Measurements from ENCODE around the gene RIC1.
"Not testable (repeated sequence)": the region's sequence is repeated elsewhere in the genome, so short reads cannot be mapped to it uniquely, and the experiment has no call there.

RIC1 gene

DNA sequence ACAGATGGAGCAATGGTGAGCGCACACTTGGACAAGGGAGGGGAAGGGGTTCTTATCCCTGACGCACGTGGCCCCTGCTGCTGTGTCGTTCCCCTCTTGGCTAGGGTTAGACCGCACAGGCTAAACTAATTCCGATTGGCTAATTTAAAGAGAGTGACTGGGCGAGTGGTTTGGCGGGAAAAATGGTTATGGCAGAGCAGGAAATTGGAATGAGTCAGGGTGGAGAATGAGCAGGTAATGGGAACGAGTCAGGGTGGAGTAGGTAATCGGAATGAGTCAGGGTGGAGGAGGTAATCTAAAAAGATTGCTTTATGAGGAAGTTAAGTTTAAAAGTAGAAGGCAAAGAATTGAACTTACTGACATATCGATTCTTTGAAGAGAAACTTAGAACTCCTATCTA is 46.1 kb downstream of the RIC1 start:
- DNase-seq (ENCODE audit: low spot score), result not testable (repeated sequence)

DNA sequence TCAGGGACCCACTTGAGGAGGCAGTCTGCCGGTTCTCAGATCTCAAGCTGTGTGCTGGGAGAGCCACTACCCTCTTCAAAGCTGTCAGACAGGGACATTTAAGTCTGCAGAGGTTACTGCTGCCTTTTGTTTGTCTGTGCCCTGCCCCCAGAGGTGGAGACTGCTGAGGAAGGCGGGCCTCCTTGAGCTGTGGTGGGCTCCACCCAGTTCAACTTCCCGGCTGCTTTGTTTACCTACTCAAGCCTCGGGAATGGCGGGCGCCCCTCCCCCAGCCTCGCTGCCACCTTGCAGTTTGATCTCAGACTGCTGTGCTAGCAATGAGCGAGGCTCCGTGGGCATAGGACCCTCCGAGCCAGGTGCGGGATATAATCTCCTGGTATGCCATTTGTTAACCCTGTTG is 54.7 kb downstream of the RIC1 start:
- DNase-seq (ENCODE audit: low spot score), result not testable (repeated sequence)

GRCh38 chr9:5684101-5684500 is 55.2 kb downstream of the RIC1 start:
- no peak for DNase-seq (ENCODE audit: low spot score)

DNA sequence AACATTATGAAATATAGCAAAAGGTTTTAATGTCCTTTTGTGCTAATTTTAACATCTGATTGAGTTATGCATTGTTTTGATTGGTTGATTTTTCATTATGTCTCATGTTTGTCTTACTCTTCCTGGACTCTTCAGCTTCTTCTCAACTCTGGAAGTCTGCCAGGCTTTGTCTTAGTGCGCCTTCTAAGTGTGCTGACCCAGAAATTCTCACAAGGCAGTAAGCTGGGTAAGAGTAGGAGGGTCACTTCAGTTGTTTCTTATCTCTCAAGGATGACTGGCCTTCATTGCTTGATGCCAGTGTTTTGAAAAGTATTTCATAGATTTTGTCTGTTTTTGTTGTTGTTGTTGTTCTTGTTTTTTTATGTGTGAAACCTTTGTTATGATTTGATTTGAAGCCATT is 59.2 kb downstream of the RIC1 start:
- no peak for DNase-seq (ENCODE audit: low spot score)

DNA sequence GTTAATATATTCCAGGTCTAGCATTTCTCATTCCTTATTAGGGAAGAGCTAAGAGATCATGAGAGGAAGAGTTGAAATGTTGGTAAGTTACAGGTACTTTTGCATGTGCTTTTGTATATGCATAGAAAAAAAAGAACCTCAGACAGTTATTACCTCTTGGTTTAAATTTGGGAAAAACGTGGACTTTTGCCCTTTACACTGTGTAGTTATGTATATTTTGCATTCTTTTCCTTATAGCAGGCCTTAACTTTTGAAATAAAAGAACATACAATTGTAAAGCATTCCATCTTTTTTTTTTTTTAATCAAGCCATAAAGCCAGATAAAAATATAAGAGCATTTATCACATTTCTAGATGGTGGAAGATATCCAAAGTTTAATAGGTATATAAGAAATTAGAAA is 61.4 kb downstream of the RIC1 start:
- no peak for DNase-seq (ENCODE audit: low spot score)

GRCh38 chr9:5695860-5696259 is 67.0 kb downstream of the RIC1 start:
- DNase-seq (ENCODE audit: low spot score), result no peak

GRCh38 chr9:5696884-5697283 is 68.0 kb downstream of the RIC1 start:
- no peak for DNase-seq (ENCODE audit: low spot score)

- DNase-seq (ENCODE audit: low spot score), result no peak
Observed at GRCh38 chr9:5698004-5698403, 69.1 kb downstream of the RIC1 start.

- peak; percentile 34 for DNase-seq (ENCODE audit: low spot score)
Observed at GRCh38 chr9:5698810-5699556, 70.1 kb downstream of the RIC1 start.

DNA sequence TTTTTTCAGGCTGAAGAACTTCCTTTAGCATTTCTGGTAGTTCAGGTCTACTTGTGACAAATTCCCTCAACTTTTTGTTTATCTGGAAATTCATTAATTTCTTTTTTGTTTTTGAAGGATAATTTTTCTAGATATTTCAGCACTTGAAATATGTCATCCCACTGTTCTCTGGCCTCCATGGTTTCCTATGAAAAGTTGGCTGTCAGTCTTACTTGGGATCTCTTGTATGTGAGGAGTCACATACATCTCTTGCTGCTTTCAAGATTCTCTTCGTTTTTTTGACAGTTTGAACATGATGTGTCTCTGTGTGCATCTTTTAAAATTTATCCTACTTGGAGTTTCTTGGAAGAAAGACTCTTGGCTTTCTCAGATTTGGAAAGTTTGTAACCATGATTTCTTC is 79.5 kb downstream of the RIC1 start:
- no peak for DNase-seq (ENCODE audit: low spot score)

GRCh38 chr9:5712651-5713390 is 83.9 kb downstream of the RIC1 start:
- DNase-seq (ENCODE audit: low spot score), result no peak

DNA sequence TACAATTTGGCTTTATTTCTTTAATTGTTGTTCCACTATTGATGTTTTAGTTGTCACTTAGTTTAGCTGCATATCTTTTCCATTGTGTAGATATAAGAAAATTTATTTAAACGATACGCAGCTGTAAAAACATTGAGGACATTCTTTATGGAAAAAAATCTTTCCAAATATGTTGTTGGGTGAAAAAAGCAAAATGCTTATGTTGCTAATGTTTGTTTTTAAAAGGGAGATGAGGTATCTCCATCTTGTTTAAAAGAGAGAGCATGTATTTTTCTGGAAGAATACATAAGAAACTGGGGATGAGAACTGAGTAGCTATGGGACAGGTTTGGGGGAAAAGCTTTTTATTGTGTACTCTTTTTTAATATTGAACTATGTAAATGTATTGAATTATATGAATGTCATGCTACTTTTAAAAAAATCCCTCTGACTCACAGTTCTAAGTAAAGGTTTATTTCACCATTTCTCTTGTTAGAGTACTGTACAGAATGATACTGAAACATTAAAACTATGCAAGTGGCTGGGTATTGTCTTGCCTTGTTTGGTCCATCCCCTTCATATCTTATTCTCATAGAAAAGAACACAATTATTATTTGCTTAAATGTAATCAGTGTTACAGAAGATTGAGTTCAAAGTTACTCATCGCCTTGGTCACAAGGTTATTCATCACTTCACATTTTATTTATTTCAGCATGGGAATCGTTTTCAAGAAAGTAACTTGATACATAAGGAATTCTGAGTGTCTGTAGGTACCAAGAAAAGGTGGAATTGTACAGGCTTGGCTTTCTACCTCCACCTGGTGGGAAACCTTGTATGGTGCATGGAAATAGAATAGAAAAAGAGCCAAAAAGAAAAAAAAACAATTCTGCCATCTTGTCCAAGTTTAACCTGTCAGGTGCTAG is 85.8 kb downstream of the RIC1 start:
- no peak for DNase-seq (ENCODE audit: low spot score)

DNA sequence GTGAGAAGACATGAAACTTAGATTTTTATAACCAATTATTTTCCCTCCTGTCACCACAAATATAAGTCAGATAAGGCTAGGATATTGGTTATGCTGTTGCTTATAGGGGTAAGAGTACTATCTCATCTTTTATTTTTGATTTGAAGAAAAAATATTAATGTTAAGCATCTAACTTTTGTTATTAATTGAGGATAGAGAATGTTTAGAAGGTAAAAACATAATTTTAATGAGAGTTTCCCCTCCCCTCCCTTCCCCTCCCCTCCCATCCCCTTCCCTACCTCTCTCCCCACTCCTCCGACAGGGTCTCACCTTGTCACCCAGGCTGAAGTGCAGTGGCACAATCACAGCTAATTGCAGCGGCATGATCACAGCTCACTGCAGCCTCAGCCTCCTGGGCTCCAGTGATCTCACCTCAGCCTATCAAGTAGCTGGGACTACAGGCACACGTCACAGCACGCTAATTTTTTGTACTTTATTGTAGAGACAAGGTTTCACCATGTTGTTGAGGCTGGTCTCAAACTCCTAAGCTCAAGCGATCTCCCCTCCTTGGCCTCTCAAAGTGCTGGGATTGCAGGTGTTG is 86.7 kb downstream of the RIC1 start:
- no peak for DNase-seq (ENCODE audit: low spot score)

DNA sequence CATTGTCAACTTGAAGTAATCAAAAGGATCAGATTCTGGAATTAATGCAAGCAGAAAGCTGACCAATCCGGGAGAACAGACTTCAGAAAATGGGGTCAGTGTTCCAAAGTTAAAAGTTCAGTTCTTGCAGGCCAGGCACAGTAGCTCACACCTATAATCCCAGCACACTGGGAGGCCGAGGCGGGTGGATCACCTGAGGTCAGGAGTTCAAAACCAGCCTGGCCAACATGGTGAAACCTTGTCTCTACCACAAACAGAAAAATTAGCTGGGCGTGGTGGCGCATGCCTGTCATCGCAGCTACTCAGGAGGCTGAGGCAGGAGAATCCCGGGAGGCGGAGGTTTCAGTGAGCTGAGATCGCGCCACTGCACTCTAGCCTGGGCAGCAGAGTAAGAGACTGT is 88.5 kb downstream of the RIC1 start:
- not testable (repeated sequence) for DNase-seq (ENCODE audit: low spot score)

GRCh38 chr9:5718296-5719032 is 89.6 kb downstream of the RIC1 start:
- DNase-seq (ENCODE audit: low spot score), result no peak

DNA sequence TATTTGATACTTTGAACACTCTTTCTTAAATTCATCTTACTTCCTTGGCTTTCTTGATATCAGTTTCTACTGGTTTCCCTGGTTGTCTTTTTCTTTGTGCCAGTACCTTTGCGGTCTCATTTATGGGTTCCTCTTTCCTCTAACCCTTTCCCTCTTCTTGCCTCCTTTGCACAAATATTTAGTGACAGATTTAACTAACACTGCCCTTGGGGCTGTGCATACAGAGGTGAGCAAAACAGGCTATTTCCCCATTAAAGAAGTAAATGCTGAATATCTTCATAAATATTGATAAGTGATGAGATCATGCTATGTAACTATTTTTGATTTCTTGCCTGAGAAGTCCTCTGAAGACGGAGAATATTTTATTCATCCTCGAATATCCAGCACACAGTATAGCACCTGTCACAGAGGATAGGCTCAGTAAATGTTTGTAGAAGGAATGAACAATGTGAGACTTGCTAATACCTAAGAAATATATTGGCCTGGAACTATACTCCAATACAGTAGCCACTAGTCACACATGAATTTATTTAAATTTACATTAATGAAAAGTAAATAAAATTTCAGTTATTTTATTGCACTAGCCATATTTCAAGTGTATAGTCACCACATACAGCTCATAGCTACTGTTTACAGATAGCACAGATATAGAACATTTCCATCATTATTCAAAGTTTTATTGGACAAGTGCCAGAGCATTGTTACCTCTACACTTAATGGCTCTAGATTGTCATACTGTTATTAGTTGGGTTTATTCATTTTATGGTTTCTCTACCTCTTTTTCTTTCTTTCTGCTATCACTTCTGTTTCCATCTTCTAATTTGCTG is 90.4 kb downstream of the RIC1 start:
- DNase-seq (ENCODE audit: low spot score), result no peak

GRCh38 chr9:5720151-5720550 is 91.2 kb downstream of the RIC1 start:
- no peak for DNase-seq (ENCODE audit: low spot score)

DNA sequence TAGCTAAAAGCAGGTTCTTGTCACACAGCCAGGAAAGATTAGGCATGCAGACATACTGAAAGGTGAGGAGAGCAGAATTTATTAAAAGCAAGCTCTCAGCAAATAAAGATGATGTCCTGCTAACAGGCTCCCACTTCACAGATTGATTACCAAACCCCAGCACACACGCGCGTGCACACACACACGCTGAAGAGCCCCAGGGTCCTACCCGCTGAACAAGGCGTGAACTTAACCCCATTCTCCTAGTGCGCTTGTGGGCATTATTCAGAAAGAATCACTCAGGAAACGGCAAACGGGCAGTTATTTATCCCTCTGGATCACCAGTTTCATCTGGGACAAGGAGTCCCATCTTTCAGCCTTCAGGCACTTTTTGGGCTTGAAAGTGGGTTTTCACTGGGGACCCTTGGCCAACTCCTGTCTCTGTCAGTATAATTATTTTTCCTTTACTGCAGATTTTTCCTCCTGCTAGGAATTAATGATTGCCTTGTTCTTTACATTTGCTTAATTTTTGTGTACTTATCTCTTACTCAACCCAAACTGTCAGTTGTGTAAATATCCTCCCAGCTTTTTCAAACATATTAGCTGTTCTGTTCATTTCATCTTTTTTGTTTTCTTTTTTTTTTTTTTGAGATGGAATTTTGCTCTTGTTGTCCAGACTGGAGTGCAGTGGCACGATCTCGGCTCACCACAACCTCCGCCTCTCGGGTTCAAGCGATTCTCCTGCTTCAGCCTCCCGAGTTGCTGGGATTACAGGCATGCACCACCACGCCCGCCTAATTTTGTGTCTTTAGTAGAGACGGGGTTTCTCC is 92.6 kb downstream of the RIC1 start:
- no peak for DNase-seq (ENCODE audit: low spot score)

DNA sequence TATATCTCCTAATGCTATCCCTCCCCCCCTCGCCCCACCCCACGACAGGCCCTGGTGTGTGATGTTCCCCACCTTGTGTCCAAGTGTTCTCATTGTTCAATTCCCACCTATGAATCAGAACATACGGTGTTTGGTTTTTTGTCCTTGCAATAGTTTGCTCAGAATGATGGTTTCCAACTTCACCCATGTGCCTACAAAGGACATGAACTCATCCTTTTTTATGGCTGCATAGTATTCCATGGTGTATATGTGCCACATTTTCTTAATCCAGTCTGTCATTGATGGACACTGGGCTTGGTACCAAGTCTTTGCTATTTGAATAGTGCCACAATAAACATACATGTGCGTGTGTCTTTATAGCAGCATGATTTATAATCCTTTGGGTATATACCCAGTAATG is 93.8 kb downstream of the RIC1 start:
- not testable (repeated sequence) for DNase-seq (ENCODE audit: low spot score)

- DNase-seq (ENCODE audit: low spot score), result no peak
Observed at GRCh38 chr9:5735072-5735471, 106.2 kb downstream of the RIC1 start.

All from AG08396 (cell line).